HEK293 (cell line): ENCODE measurements around the gene SRRM1.

ENCODE experiments used
- CTCF ChIA-PET: fragments of 350-600 bp; formaldehyde crosslinking; extraction: SDS; loops from one replicate; lab custom pipeline; 2021; ENCODE audit warnings: antibody characterized with exemption; lab: Yijun Ruan, JAX
- POLR2A ChIA-PET: fragments of 300-600 bp; formaldehyde crosslinking; extraction: SDS; loops from one replicate; lab custom pipeline; 2020; ENCODE audit warnings: antibody characterized with exemption, inconsistent platforms; lab: Yijun Ruan, JAX
- H3K27ac ChIP-seq: fragments of 200-500 bp; sonication (Bioruptor generic); 2 replicates; pipeline ENCODE4 v1.5.1; 2014; ENCODE audit warnings: low read depth, low read length, control low read depth, inconsistent platforms; ENCODE audit errors: extremely low read depth
- H3K36me3 ChIP-seq, 2 experiments: fragments of 200-500 bp in 1 of 2; sonication (Bioruptor generic) in 1 of 2; 1 replicate in 1 of 2; 2 replicates in 1 of 2; pipeline ENCODE4 v1.5.1; 2014 to 2017; ENCODE audit warnings: inconsistent platforms in 2 of 2, low read length in 2 of 2; ENCODE audit not compliant: control insufficient read depth in 2 of 2, insufficient read depth in 1 of 2
- H3K4me1 ChIP-seq: fragments of 200-500 bp; sonication (Bioruptor generic); 2 replicates; pipeline ENCODE4 v1.5.1; 2014; ENCODE audit warnings: mild to moderate bottlenecking, low read length, inconsistent platforms; ENCODE audit not compliant: control insufficient read depth, insufficient read depth
- H3K4me3 ChIP-seq: 2 replicates; pipeline ENCODE4 v1.5.1; 2011; ENCODE audit warnings: low read depth, mild to moderate bottlenecking, control low read depth, low read length, moderate library complexity
- H3K9me3 ChIP-seq: fragments of 200-500 bp; sonication (Bioruptor generic); 2 replicates; pipeline ENCODE4 v1.5.1; 2014; ENCODE audit warnings: low read depth, low read length, inconsistent platforms; ENCODE audit not compliant: control insufficient read depth, insufficient read depth
- BCL11B ChIP-seq: fragments of 450-650 bp; formaldehyde crosslinking; IDR thresholded peaks from 2 replicates; pipeline ENCODE4 v1.5.1; 2016; ENCODE audit warnings: low read depth, missing biosample characterization, missing genetic modification characterization
- FEZF1 ChIP-seq: fragments of 450-650 bp; formaldehyde crosslinking; IDR thresholded peaks from 2 replicates; pipeline ENCODE4 v1.5.1; 2016; ENCODE audit warnings: missing biosample characterization, missing genetic modification characterization
- KLF8 ChIP-seq: fragments of 450-650 bp; formaldehyde crosslinking; IDR thresholded peaks from 2 replicates; pipeline ENCODE4 v1.5.1; 2016; ENCODE audit warnings: missing biosample characterization, missing genetic modification characterization
- SCRT2 ChIP-seq: fragments of 450-650 bp; formaldehyde crosslinking; IDR thresholded peaks from 2 replicates; pipeline ENCODE4 v1.5.1; 2016; ENCODE audit warnings: missing biosample characterization, missing genetic modification characterization
- SP3 ChIP-seq: fragments of 450-650 bp; formaldehyde crosslinking; IDR thresholded peaks from 2 replicates; pipeline ENCODE4 v1.5.1; 2016; ENCODE audit warnings: missing biosample characterization, missing genetic modification characterization
- ZBTB17 ChIP-seq: fragments of 450-650 bp; formaldehyde crosslinking; IDR thresholded peaks from 2 replicates; pipeline ENCODE4 v1.5.1; 2016; ENCODE audit warnings: missing biosample characterization, missing genetic modification characterization
- ZBTB20 ChIP-seq: fragments of 450-650 bp; formaldehyde crosslinking; IDR thresholded peaks from 2 replicates; pipeline ENCODE4 v1.5.1; 2016; ENCODE audit warnings: missing biosample characterization, missing genetic modification characterization
- ZNF114 ChIP-seq: fragments of 450-650 bp; formaldehyde crosslinking; IDR thresholded peaks from 2 replicates; pipeline ENCODE4 v1.5.0; 2017; ENCODE audit warnings: missing biosample characterization, missing genetic modification characterization
- ZNF132 ChIP-seq: fragments of 450-650 bp; formaldehyde crosslinking; IDR thresholded peaks from 2 replicates; pipeline ENCODE4 v1.5.1; 2017; ENCODE audit warnings: missing biosample characterization, missing genetic modification characterization, borderline replicate concordance
- ZNF138 ChIP-seq: fragments of 450-650 bp; formaldehyde crosslinking; IDR thresholded peaks from 2 replicates; pipeline ENCODE4 v1.5.1; 2016; ENCODE audit warnings: missing biosample characterization, missing genetic modification characterization, borderline replicate concordance
- ZNF155 ChIP-seq: fragments of 450-650 bp; formaldehyde crosslinking; IDR thresholded peaks from 2 replicates; pipeline ENCODE4 v1.5.1; 2016; ENCODE audit warnings: missing biosample characterization, missing genetic modification characterization
- ZNF19 ChIP-seq: fragments of 450-650 bp; formaldehyde crosslinking; IDR thresholded peaks from 2 replicates; pipeline ENCODE4; 2016; ENCODE audit warnings: missing biosample characterization, missing genetic modification characterization, low read depth
- ZNF214 ChIP-seq: fragments of 450-650 bp; formaldehyde crosslinking; IDR thresholded peaks from 2 replicates; pipeline ENCODE4 v1.5.1; 2017; ENCODE audit warnings: missing biosample characterization, mild to moderate bottlenecking, missing genetic modification characterization, borderline replicate concordance
- ZNF302 ChIP-seq: fragments of 450-650 bp; formaldehyde crosslinking; IDR thresholded peaks from 2 replicates; pipeline ENCODE4 v1.5.1; 2016; ENCODE audit warnings: missing biosample characterization, missing genetic modification characterization, low read depth
- ZNF404 ChIP-seq: fragments of 450-650 bp; formaldehyde crosslinking; IDR thresholded peaks from 2 replicates; pipeline ENCODE4 v1.5.1; 2017; ENCODE audit warnings: missing biosample characterization, missing genetic modification characterization
- ZNF433 ChIP-seq: fragments of 450-650 bp; formaldehyde crosslinking; IDR thresholded peaks from 2 replicates; pipeline ENCODE4 v1.5.1; 2016; ENCODE audit warnings: missing biosample characterization, missing genetic modification characterization, low read depth
- ZNF510 ChIP-seq: fragments of 450-650 bp; formaldehyde crosslinking; IDR thresholded peaks from 2 replicates; pipeline ENCODE4 v1.5.1; 2018; ENCODE audit warnings: mild to moderate bottlenecking, missing genetic modification characterization, missing biosample characterization; ENCODE audit not compliant: insufficient replicate concordance
- ZNF514 ChIP-seq: fragments of 450-650 bp; formaldehyde crosslinking; IDR thresholded peaks from 2 replicates; pipeline ENCODE4 v1.5.1; 2016; ENCODE audit warnings: missing biosample characterization, missing genetic modification characterization
- ZNF544 ChIP-seq: fragments of 450-650 bp; formaldehyde crosslinking; IDR thresholded peaks from 2 replicates; pipeline ENCODE4 v1.5.0; 2017; ENCODE audit warnings: missing biosample characterization, missing genetic modification characterization
- ZNF560 ChIP-seq: fragments of 450-650 bp; formaldehyde crosslinking; IDR thresholded peaks from 2 replicates; pipeline ENCODE4 v1.5.1; 2017; ENCODE audit warnings: missing biosample characterization, missing genetic modification characterization, borderline replicate concordance
- ZNF624 ChIP-seq: fragments of 450-650 bp; formaldehyde crosslinking; IDR thresholded peaks from 2 replicates; pipeline ENCODE4 v1.5.1; 2017; ENCODE audit warnings: missing biosample characterization, missing genetic modification characterization
- ZNF664 ChIP-seq: fragments of 450-650 bp; formaldehyde crosslinking; IDR thresholded peaks from 2 replicates; pipeline ENCODE4 v1.5.1; 2016; ENCODE audit warnings: missing biosample characterization, missing genetic modification characterization
- ZNF843 ChIP-seq: fragments of 450-650 bp; formaldehyde crosslinking; IDR thresholded peaks from 2 replicates; pipeline ENCODE4 v1.5.1; 2016; ENCODE audit warnings: missing biosample characterization, missing genetic modification characterization
- ZSCAN16 ChIP-seq: fragments of 450-650 bp; formaldehyde crosslinking; IDR thresholded peaks from 2 replicates; pipeline ENCODE4 v1.5.1; 2016; ENCODE audit warnings: missing biosample characterization, missing genetic modification characterization
- TF ChIP-seq, protein P1 (sequence below): fragments of 450-650 bp; formaldehyde crosslinking; IDR thresholded peaks from 2 replicates; pipeline ENCODE4 v1.5.1; 2016; ENCODE audit warnings: missing biosample characterization, missing genetic modification characterization, low read depth
- TF ChIP-seq, protein P2 (sequence below): fragments of 450-650 bp; formaldehyde crosslinking; IDR thresholded peaks from 2 replicates; pipeline ENCODE4 v1.5.1; 2016; ENCODE audit warnings: missing biosample characterization, missing genetic modification characterization
- TF ChIP-seq, protein P3 (sequence below): fragments of 450-650 bp; formaldehyde crosslinking; IDR thresholded peaks from 2 replicates; pipeline ENCODE4 v1.5.1; 2016; ENCODE audit warnings: missing biosample characterization, missing genetic modification characterization
- TF ChIP-seq, protein P4 (sequence below): fragments of 450-650 bp; formaldehyde crosslinking; IDR thresholded peaks from 2 replicates; pipeline ENCODE4 v1.5.1; 2016; ENCODE audit warnings: missing biosample characterization, missing genetic modification characterization

Gene SRRM1

DNA sequence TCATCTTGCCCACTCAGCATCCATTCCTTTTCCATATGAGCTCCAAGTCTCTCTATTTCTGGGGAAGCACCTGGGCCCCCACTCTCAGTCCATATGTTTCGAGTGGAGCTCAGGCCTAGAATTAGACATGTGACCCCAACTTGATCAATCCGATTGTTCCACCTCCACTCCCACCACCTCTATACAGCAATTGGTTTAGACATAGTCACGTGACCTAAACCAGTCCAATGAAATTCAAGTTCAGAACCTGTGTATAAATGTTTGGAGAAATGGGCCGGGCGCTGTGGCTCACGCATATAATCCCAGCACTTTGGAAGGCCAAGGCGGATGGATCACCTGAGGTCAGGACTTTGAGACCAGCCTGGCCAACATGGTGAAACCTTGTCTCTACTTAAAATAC, 72.6 kb downstream of the SRRM1 start:
- CTCF ChIA-PET, result no interaction called here
- Histone ChIP-seq H3K9me3 (no peaks in the 10 kb centered on the region), H3K4me1 (no peaks in the 10 kb centered on the region), H3K36me3 (no peaks in the 10 kb centered on the region), H3K27ac (no peak overlapping the region), H3K4me3 (no peak overlapping the region)
- TF ChIP-seq ZNF155 (tag by site-specific recombination), result no peak
- no peak for TF ChIP-seq ZNF302 (tag by site-specific recombination)
- no peak for TF ChIP-seq ZNF560 (tag by site-specific recombination)
- no peak for TF ChIP-seq ZNF514 (tag by site-specific recombination)
- TF ChIP-seq ZBTB17, result no peak
- POLR2A ChIA-PET, result no interaction called here

DNA sequence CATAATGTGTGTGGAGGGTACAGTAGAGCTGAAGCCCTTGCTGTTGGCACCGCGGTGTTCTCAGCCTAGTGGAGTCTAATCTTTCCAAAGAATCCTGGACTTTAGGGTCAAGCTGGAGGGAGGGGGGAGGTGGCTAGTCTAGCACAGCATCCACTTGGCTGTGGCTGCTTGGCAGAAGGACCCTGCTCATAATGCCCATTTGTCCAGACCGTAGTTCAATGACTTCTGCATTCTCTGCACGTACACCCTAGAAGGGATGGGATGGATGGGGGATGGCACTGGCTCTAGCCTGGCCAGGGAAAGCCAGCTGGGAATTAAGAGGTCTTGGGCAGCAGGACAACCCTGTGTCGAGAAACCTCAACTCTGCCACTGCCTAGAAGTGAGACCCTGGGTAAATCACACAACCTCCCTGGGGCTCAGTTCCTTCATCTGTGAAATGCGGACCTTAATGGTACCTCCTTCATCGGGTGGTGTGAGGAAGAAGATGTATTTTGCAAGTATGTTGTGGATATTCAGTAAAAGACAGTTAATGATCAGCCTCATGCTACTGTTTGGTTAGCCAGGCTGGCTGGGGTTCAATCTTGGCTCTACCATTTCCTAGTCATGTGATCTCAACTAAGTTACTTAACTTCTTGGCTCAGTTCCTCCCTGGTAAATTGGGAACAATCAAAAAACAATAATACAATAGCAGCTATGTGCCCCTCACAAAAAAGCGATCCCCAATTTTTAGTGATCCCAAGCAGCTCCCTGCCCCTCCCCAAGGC, 75.0 kb downstream of the SRRM1 start:
- POLR2A ChIA-PET, result no interaction called here
- no peaks in the 10 kb centered on the region for H3K4me1 ChIP-seq
- TF ChIP-seq SCRT2 (tag by site-specific recombination) (no peak), ZSCAN16 (tag by site-specific recombination) (no peak), ZNF214 (no peak), KLF8 (no peak), ZNF404 (tag by site-specific recombination) (no peak), ZNF138 (tag by site-specific recombination) (no peak), BCL11B (tag by site-specific recombination) (no peak), ZNF843 (tag by site-specific recombination) (no peak), ZNF132 (tag by site-specific recombination) (no peak), FEZF1 (tag by site-specific recombination) (no peak), ZNF510 (no peak), ZNF624 (no peak), ZNF19 (tag by site-specific recombination) (no peak), ZBTB20 (tag by site-specific recombination) (no peak), ZNF544 (tag by site-specific recombination) (no peak)
- TF ChIP-seq, protein P1, sequence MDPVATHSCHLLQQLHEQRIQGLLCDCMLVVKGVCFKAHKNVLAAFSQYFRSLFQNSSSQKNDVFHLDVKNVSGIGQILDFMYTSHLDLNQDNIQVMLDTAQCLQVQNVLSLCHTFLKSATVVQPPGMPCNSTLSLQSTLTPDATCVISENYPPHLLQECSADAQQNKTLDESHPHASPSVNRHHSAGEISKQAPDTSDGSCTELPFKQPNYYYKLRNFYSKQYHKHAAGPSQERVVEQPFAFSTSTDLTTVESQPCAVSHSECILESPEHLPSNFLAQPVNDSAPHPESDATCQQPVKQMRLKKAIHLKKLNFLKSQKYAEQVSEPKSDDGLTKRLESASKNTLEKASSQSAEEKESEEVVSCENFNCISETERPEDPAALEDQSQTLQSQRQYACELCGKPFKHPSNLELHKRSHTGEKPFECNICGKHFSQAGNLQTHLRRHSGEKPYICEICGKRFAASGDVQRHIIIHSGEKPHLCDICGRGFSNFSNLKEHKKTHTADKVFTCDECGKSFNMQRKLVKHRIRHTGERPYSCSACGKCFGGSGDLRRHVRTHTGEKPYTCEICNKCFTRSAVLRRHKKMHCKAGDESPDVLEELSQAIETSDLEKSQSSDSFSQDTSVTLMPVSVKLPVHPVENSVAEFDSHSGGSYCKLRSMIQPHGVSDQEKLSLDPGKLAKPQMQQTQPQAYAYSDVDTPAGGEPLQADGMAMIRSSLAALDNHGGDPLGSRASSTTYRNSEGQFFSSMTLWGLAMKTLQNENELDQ (tag by site-specific recombination), result no peak
- H3K36me3 ChIP-seq, result no peaks in the 10 kb centered on the region
- CTCF ChIA-PET, result interaction anchor here (0.9 kb wide), 3 partner anchors 27 to 57 kb away, joined by 3 read pairs; no protein-coding TSS in a partner anchor
- no peaks in the 10 kb centered on the region for H3K9me3 ChIP-seq
- no peak overlapping the region for H3K4me3 ChIP-seq
- no peak overlapping the region for H3K27ac ChIP-seq

DNA sequence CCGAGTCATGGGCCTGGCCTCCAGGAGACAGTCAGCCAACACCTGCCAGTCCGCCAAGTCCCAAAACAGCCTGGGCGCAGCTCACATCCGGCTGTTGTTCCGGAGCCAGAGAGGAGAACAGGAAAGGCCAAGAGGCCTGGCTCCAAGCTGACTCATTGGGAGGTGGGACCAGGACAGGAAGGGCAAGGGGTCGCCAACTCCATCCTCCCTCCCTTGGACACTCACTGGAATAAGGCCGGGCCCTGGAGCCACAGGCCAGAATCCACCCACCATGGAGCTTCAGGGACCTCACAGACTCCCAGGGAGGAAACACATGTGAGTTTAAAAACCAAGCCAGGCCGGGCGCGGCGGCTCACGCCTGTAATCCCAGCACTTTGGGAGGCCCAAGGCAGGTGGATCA, 77.0 kb downstream of the SRRM1 start:
- POLR2A ChIA-PET, result interaction anchor here (0.5 kb wide), 1 partner anchor 16 kb away, joined by 5 read pairs; no protein-coding TSS in a partner anchor
- CTCF ChIA-PET, result no interaction called here
- peaks cover 4% of the 10 kb centered on the region for H3K4me1 ChIP-seq
- TF ChIP-seq ZNF433, result no peak
- TF ChIP-seq SP3, result no peak
- TF ChIP-seq, protein P2, sequence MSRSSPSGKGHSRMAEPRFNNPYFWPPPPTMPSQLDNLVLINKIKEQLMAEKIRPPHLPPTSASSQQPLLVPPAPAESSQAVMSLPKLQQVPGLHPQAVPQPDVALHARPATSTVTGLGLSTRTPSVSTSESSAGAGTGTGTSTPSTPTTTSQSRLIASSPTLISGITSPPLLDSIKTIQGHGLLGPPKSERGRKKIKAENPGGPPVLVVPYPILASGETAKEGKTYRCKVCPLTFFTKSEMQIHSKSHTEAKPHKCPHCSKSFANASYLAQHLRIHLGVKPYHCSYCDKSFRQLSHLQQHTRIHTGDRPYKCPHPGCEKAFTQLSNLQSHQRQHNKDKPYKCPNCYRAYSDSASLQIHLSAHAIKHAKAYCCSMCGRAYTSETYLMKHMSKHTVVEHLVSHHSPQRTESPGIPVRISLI (tag by site-specific recombination), result no peak
- TF ChIP-seq ZNF114, result no peak
- TF ChIP-seq, protein P3, sequence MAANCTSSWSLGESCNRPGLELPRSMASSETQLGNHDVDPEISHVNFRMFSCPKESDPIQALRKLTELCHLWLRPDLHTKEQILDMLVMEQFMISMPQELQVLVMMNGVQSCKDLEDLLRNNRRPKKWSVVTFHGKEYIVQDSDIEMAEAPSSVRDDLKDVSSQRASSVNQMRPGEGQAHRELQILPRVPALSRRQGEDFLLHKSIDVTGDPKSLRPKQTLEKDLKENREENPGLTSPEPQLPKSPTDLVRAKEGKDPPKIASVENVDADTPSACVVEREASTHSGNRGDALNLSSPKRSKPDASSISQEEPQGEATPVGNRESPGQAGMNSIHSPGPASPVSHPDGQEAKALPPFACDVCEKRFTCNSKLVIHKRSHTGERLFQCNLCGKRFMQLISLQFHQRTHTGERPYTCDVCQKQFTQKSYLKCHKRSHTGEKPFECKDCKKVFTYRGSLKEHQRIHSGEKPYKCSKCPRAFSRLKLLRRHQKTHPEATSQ (tag by site-specific recombination), result no peak
- TF ChIP-seq, protein P4, sequence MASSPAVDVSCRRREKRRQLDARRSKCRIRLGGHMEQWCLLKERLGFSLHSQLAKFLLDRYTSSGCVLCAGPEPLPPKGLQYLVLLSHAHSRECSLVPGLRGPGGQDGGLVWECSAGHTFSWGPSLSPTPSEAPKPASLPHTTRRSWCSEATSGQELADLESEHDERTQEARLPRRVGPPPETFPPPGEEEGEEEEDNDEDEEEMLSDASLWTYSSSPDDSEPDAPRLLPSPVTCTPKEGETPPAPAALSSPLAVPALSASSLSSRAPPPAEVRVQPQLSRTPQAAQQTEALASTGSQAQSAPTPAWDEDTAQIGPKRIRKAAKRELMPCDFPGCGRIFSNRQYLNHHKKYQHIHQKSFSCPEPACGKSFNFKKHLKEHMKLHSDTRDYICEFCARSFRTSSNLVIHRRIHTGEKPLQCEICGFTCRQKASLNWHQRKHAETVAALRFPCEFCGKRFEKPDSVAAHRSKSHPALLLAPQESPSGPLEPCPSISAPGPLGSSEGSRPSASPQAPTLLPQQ (tag by site-specific recombination), result no peak
- no peak for TF ChIP-seq ZNF664 (tag by site-specific recombination)

More for the DNA sequence above, 77.0 kb downstream of the SRRM1 start:
- H3K9me3 ChIP-seq, result no peaks in the 10 kb centered on the region
- H3K4me3 ChIP-seq, result no peak overlapping the region
- no peaks in the 10 kb centered on the region for H3K36me3 ChIP-seq
- no peak overlapping the region for H3K27ac ChIP-seq
